ENCODE results near the gene SNRNP200.
"Not testable (repeated sequence)": the region's sequence is repeated elsewhere in the genome, so short reads cannot be mapped to it uniquely, and the experiment has no call there.

The SNRNP200 gene

GRCh38 chr2:96325041-96325883, 19.9 kb upstream of the SNRNP200 start, which contains the start of gene ITPRIPL1:
ITPRIPL1 (plus strand) TSS chr2:96325317; CDS start chr2:96325840, 523 bp downstream.
- DNase-seq, result no peak

GRCh38 chr2:96324721-96325040, 19.3 kb upstream of the SNRNP200 start:
- DNase-seq, result no peak

GRCh38 chr2:96323849-96324248, 18.5 kb upstream of the SNRNP200 start:
- no peak for DNase-seq

GRCh38 chr2:96320728-96321622, 15.6 kb upstream of the SNRNP200 start:
- no peak for DNase-seq

GRCh38 chr2:96320326-96320725, 15.0 kb upstream of the SNRNP200 start:
- DNase-seq, result no peak

- DNase-seq, result no peak
Observed at GRCh38 chr2:96319396-96319795, 14.1 kb upstream of the SNRNP200 start.

- no peak for DNase-seq
Observed at GRCh38 chr2:96318723-96319122, 13.4 kb upstream of the SNRNP200 start.

GRCh38 chr2:96317584-96317997, 12.2 kb upstream of the SNRNP200 start:
- DNase-seq, result no peak

- DNase-seq, result no peak
Observed at GRCh38 chr2:96316999-96317398, 11.7 kb upstream of the SNRNP200 start.

- DNase-seq, result no peak
Observed at GRCh38 chr2:96315400-96316071, 10.2 kb upstream of the SNRNP200 start.

GRCh38 chr2:96315005-96315399, 9.7 kb upstream of the SNRNP200 start:
- no peak for DNase-seq

- DNase-seq, result no peak
Observed at GRCh38 chr2:96308248-96308647, 2.9 kb upstream of the SNRNP200 start.

GRCh38 chr2:96306370-96306769, 1.0 kb upstream of the SNRNP200 start:
- DNase-seq, result no peak

GRCh38 chr2:96305979-96306308, 598 bp upstream of the SNRNP200 start:
- DNase-seq, result no peak

- DNase-seq, result no peak
Observed at GRCh38 chr2:96304606-96305005, 740 bp downstream of the SNRNP200 start.

GRCh38 chr2:96301865-96302264, 3.5 kb downstream of the SNRNP200 start:
- DNase-seq, result no peak

- no peak for DNase-seq
Observed at GRCh38 chr2:96296925-96297324, 8.4 kb downstream of the SNRNP200 start.

- not testable (repeated sequence) for DNase-seq
Observed at GRCh38 chr2:96294271-96294670, 11.1 kb downstream of the SNRNP200 start.

- no peak for DNase-seq
Observed at GRCh38 chr2:96291751-96292150, 13.6 kb downstream of the SNRNP200 start.

- no peak for DNase-seq
Observed at GRCh38 chr2:96287273-96287856, 18.0 kb downstream of the SNRNP200 start.

- DNase-seq, result no peak
Observed at GRCh38 chr2:96276787-96277499, 28.4 kb downstream of the SNRNP200 start.

GRCh38 chr2:96274355-96275056, 30.8 kb downstream of the SNRNP200 start:
- DNase-seq, result no peak
